ENCODE measurements around the gene PHF14. TPM values are rescaled to one million over a fixed set of nuclear protein-coding genes. Genes with fewer than 3 reads are reported as not detected.
"Not testable (repeated sequence)": the region's sequence is repeated elsewhere in the genome, so short reads cannot be mapped to it uniquely, and the experiment has no call there.

PHF14 gene
- 35.6 and 63.1 TPM in 2 replicates for total RNA-seq (ENCODE audit: low replicate concordance)

DNA sequence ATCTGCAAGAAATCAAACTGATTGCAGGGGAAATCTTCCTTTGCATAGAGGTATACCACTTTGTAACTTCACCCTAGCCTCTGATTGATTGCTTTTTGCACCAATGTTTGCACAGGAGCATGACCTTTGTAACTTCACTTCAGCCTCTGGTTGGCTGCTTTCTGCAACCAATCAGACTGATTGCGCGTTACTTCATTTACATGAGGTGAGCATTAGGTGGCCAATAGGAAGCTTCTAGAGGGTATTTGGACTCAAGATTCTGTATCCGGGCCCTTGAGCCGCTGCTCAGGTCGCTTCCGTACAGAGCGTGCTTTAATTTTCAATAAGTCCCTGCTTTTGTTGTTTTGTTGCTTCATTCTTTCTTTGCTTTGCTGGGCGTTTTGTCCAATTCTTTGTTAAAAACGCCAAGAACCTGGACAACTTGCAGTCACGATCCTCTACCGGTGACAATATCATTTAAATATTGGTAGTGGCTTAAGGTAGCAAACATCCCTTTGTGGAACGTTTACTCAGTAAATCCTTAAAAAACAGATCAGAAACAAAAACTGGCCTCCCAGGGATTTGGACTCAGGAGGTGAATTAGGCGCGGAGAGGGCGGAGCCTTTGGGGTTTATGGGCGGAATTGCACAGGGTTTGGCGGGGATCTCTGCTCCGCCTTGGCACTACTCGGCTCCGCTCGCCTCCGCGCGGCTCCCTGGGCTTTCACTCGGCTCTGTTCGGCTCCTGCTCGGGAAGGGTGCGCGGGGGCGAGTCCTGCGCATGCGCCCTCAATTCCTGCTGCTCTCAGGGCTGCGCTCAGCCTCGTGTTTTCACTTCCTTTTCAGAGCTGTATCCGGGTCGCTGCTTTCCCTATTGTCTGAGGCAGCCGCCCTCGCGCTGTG, at the start of gene PHF14:
Gene PHF14 (plus strand): TSS at position 812 of the 881 bp plus-strand sequence. CDS start 452 bp downstream, outside the sequence.
- DNase-seq (ENCODE audit: low read depth): peak; percentile 97
- peak within 1 kb of the TSS; percentile 84 for H3K4me3 ChIP-seq (ENCODE audit: low read depth, low read length)
- no peak for TF ChIP-seq CTCF (IDR thresholded peaks at IDR 0.05; ENCODE audit: insufficient read depth, low read length)

DNA sequence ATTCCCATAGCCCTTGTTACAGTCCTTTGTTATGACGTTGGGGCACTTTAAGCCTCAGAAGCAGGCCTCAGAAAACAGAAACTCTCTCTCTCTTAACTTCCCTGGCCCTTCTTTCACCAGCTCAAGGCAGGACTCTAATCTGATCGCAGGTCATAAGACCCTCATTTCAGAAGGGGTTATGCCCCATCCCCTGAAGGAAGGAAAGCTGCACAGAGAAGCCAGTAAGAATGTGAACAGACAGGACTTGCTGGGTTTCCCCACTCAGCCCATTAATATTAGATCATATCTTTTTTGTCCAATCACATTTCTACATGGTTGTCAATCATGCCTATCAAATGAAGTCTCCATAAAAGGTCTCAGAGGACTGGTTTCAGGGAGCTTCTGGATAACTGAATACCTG, 49.3 kb upstream of the PHF14 start:
- no peak for DNase-seq (ENCODE audit: low read depth)
- no peak overlapping the region for H3K4me3 ChIP-seq (ENCODE audit: low read depth, low read length)
- TF ChIP-seq CTCF (IDR thresholded peaks at IDR 0.05; ENCODE audit: insufficient read depth, low read length): no peak

DNA sequence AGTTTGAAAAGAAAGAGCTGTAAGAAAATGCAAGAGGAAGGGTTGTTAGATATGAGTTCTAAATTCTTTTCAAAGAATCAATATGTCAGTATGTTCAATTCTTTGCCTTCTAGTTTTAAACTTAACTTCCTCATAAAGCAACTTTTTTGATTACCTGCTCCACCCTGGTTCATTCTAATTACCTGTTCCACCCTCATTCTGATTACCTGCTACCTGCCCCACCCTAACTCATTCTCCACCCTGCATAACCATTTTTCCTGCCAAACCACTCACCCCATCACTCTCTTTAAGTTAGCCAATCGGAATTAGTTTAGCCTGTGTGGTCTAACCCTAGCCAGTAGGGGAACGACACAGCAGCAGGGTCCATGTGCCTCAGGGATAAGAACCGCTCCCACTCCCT, 45.5 kb upstream of the PHF14 start:
- DNase-seq (ENCODE audit: low read depth); H3K4me3 ChIP-seq (ENCODE audit: low read depth, low read length): not testable (repeated sequence)

GRCh38 chr7:10930551-10930950, 43.1 kb upstream of the PHF14 start:
- no peak for DNase-seq (ENCODE audit: low read depth)
- no peak for TF ChIP-seq CTCF (IDR thresholded peaks at IDR 0.05; ENCODE audit: insufficient read depth, low read length)
- no peak overlapping the region for H3K4me3 ChIP-seq (ENCODE audit: low read depth, low read length)

DNA sequence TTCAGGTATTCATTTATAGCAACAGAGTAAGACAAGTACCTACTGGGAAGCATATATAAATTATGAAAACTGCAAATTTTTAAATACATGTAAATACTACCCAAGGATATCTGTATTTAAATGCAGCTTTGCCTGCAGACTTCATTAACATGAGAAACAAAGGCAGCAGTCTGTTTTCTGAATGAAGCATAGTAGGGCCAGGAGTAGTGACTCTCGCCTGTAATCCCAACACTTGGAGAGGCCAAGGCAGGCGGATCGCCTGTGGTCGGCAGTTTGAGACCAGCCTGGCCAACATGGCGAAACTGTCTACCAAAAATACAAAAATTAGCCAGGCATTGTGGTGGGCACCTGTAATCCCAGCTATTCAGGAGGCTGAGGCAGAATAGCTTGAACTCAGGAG, 42.5 kb upstream of the PHF14 start:
- H3K4me3 ChIP-seq (ENCODE audit: low read depth, low read length): no peak overlapping the region
- DNase-seq (ENCODE audit: low read depth): no peak
- TF ChIP-seq CTCF (IDR thresholded peaks at IDR 0.05; ENCODE audit: insufficient read depth, low read length): no peak

DNA sequence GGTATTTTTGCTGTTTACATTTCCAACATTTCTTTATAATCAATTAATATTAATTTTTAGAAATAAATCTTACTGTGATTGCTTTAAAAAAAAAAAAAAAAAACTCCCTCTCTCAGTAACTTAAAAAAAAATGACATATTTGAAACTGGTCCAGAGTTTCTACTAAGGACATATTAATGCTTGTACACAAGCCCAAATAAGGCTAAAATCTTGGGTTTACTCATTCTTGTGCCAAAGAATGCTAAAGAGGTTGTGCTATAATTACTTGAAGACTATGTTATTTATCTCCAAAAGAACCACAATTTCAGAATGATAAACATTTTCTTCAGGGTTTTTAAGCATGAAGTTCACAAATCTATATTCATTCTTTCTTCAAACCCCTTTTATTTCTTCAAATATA, 39.4 kb upstream of the PHF14 start:
- no peak overlapping the region for H3K4me3 ChIP-seq (ENCODE audit: low read depth, low read length)
- peak; percentile 28 for DNase-seq (ENCODE audit: low read depth)
- TF ChIP-seq CTCF (IDR thresholded peaks at IDR 0.05; ENCODE audit: insufficient read depth, low read length): no peak

GRCh38 chr7:10939237-10939910, 34.3 kb upstream of the PHF14 start:
- TF ChIP-seq CTCF (IDR thresholded peaks at IDR 0.05; ENCODE audit: insufficient read depth, low read length): no peak
- H3K4me3 ChIP-seq (ENCODE audit: low read depth, low read length): peak overlapping the region; percentile 95
- DNase-seq (ENCODE audit: low read depth): peak; percentile 22
